KBM-7 (cell line): ENCODE measurements around the gene PTPN21.

Experiments
- DNase-seq: peaks from one replicate; pipeline ENCODE4 v3.0.0-alpha.2; 2015
- in situ Hi-C: fragments of 300-500 bp; cut with MboI; formaldehyde crosslinking; loops from 2 replicates; pipeline ENCODE4 v1.14.3; 2020; ENCODE audit warnings: low sequenced_read_pairs, low pct_unique_long_range_greater_than_20kb, mixed read lengths

PTPN21 gene

DNA sequence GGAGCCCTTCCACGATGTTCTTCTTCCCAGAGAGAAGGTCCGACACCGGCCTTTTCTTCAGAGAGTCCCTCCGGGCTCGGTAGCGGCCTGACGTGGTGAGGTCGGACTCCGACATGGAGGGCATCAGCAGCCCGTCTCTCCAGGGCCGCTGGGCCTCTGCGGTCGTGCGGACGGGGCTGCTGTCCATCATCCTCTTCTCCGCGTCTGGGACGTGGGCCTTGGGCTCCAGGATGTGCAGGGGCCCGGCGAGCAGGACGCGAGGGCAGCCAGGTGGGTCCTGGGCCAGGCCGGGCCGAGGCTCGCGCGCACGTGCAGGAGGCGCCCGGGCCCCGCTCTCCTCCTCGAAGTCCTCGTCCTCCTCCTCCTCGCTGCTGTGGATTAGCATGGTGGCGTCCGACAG, 75.9 kb downstream of the PTPN21 start:
- no peak for DNase-seq

DNA sequence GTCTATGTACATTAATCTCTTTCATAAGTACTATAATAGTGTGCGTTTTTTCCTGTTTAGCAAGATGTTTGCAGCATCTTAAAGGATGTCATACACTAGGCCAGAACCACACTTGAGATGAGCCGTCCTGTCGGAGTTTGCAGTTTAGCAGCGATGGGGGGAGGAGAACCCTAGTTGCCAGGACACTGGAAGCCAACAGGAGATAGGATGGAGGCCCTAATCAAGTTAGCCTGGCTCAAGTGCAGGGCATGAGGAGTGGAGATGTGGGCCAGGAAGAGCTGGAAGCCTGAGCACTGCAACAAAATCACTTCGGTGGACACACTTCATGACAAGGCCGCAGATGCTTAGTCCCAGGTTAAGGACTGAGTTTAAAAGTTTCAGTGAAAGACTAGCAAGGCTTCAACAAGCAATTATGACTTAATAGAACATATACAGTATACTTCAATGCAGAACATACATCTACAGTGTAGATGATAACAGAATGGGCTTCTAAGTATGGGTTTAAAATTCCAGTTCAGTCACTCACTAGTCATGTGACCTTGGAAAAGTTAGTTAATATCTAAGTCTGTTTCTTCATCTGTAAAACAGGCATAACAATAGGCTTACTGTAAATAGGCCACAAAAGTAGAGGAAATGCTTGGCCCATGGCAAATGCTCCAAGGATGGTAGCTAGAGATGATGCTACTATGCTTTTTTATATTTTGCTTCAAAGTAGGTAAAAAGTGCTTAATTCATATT, 77.1 kb downstream of the PTPN21 start:
- in situ Hi-C loops = no loop called here
- DNase-seq = no peak

More for the DNA sequence above, 75.9 kb downstream of the PTPN21 start:
- in situ Hi-C loops = no loop called here

DNA sequence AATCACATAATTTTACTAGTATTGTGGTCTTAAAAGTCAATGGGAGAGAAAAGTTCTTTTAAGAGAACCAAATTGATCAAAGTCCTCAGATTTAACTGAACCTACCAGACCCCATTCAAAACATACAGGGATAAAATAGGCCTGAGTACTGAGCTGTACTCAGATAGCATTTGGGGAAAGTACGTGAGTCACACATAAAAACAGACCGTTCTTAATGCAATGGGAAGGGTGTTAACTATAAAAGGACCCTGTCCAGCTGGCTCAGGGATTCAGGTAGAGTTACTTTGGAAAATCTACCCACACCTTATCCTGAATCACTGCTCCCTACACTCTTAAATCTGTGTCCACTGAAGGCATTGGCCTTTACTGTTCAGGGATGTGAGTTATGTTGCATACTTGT, 78.0 kb downstream of the PTPN21 start:
- in situ Hi-C loops = no loop called here
- no peak for DNase-seq

DNA sequence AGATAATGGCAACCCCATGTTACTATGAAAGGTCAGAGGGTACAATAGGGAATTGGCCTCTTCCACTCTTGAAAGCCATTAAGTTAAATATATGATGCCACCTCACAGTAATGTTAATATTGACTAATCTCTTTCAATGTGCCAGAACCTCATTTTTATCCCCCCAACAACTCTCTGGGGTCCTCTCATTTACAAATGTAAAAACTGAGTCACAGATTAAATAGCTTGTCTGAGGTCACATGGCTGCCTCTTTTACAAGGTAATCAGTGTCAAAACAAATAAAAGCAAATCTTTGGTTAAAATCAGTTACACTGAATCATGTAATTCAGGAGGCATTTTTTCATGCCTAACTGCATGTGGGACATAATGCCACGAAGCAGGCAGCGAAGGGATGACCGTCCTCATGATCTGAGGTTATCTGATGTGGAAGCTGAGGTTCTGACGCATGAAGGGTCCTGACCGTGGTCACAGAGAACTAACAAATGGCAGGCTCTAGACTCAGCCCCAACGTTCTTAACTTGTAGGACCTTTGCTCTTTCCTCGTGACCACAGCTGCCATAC, 78.5 kb downstream of the PTPN21 start:
- no peak for DNase-seq
- in situ Hi-C loops = no loop called here

DNA sequence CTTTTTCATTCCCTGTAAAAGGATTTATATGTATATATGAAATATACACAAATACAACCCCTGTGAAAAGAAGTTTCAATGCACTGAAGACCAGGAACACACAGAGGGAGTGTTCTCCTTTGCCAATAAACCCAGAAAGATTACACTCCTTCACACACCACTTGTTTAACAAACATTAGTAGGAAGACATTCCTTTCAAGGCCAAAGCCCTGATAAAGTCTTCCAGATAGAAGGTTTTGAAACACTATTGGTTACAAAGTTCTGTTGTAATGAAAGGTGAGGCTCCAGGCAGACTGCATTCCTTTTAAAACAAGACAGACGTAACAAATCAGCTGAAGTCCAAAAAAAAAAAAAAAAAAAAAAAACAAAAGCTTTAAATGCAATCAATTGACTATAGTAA, 81.0 kb downstream of the PTPN21 start:
- no peak for DNase-seq
- in situ Hi-C loops = no loop called here

DNA sequence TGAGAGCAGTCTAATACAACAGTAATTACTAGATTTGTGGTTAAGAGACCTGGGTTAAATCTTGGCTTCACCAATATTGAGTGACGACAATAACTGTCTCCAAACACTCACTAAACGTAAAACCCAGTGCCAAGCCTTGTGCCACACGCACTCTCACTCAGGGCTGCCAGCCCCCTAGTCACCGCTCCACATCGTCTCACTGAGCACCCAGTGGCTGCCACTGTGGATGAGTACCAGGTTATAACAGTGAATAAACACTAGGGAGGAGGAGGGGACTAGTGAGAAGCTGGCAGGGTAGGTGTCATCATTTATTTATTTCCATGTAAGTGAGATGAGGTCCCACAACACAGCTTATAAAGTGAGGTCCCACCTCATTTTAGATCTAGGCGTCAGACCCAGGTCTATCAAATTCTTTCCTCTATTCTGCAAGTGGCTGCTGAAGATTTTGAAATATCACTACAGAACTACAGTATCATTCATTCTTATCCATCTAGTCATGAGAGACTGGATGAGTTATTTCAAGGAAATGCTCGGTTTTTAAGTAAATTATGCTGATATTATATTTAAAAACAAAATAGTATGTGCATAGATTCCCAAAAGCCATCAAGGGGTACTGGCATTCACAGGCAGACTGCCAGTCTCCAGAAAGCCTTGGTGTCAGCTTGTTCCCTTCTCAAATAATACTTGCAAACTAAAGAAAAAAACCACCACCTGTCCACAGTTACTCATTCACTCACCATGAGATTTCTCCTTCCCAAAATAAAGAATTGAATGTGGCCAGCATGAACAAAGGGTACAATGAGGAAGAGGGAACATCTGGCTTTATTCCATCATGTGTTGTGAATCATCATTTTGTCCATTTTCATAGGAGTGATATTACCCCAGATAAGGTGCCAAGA, 84.0 kb downstream of the PTPN21 start:
- in situ Hi-C loops = no loop called here

DNA sequence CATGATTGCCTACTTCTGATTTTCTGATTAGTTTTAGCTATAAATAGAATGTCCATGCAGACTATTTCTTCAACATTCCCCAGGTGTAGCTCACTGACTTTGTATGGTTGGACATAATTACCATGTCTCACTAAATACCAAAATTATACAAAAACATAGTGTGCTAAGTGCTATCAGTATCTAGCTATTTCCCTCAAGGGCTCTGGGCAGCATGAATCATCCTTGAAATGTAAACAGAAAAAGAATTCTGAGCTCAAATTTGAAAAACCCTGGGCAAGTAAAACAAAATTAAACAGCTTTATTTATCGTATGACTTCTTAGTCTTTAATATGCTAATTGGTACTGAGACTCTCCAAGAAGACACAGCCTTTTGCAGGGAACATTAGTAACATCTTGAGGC, 86.4 kb downstream of the PTPN21 start:
- in situ Hi-C loops = no loop called here

More for the DNA sequence above, 84.0 kb downstream of the PTPN21 start:
- no peak for DNase-seq

DNA sequence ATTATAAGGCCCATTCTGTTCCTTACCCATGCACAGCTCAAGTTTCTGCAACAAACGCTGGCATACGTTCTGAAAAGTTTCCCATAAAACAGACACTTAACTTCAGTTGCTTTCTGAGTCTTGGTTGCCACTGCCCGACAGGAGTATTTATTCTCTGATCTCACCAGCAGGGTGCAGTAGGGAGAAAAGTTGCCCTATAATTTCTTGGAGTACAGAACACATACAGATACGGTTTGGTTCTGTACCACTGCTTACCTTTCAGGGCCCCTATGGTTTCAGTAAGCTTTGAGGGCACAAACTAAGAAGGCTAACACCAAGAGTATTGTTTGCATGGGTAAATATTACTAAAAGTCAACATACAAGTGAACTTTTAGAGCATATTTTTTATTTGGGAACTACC, 91.5 kb downstream of the PTPN21 start:
- DNase-seq = peak; percentile 21
- in situ Hi-C loops = no loop called here

More for the DNA sequence above, 86.4 kb downstream of the PTPN21 start:
- DNase-seq = no peak

DNA sequence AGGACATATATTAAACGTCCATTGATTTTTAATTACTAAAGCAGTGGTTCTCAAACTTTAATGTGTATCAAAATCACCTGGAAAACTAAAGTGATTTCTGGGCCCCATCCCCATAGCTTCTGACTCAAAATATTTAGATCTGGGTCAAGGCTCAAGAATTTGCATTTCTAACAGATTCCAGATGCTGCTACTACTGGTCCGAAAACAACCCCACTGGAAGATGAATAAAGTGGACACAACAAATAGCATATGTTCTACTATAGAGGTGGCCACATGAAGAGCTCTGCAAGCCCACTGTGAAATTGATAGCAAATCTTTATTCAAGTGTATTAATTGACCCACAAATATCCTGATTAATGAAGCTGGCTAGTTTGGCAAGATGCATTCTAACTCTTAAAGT, 99.9 kb downstream of the PTPN21 start:
- in situ Hi-C loops = no loop called here
- no peak for DNase-seq

DNA sequence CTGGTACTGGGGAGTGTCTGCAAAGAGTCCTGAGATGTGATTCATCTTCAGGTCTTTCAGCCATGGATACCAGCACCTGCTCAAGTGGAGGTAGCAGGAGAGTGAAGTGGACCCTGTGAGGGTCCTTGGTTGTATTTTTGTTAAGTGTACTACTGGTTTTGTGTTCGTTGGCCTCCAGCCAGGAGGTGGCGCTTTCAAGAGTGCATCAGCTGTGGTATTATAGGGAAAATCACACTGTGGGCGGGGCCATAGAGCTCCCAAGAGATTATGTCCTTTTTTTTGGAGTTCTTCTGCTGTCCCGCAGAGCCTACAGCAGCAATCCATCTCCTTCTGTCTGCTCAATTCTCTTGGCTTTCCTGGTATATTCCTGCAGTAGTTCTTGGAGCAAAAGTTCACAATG, 102.6 kb downstream of the PTPN21 start:
- in situ Hi-C loops = no loop called here
- DNase-seq = no peak

DNA sequence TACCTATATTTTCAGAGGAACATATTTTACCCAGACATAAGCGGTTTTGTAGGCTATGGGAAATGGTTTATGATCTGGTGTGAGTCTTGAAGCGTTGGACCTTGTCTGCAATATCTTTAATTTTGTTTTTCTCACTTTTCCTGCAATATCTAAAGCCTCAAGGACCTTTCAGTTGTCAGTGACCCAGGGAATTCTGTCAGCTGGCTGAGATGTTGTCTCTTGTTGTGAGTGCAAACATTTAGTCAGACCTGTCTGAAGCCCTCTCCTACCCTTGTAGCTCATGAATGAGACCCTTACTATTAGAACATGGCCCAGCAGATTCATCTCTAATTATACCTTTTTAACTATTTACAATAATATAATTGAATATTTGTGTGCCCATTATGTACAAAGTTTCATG, 115.7 kb downstream of the PTPN21 start:
- in situ Hi-C loops = no loop called here

DNA sequence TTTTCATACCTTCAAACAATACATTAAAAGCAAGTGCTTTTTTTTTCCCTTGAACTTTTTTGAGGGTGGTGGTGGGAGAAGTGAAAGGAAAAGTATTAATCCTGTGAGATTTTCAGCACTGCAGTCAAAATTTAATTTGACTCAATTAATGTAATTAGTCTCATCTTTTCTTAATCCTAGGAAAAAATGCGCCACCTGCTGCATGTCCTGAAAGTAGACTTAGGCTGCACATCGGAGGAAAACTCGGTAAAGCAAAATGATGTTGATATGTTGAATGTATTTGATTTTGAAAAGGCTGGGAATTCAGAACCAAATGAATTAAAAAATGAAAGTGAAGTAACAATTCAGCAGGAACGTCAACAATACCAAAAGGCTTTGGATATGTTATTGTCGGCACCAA, 117.1 kb downstream of the PTPN21 start:
- DNase-seq = no peak
- in situ Hi-C loops = no loop called here

More for the DNA sequence above, 115.7 kb downstream of the PTPN21 start:
- no peak for DNase-seq

DNA sequence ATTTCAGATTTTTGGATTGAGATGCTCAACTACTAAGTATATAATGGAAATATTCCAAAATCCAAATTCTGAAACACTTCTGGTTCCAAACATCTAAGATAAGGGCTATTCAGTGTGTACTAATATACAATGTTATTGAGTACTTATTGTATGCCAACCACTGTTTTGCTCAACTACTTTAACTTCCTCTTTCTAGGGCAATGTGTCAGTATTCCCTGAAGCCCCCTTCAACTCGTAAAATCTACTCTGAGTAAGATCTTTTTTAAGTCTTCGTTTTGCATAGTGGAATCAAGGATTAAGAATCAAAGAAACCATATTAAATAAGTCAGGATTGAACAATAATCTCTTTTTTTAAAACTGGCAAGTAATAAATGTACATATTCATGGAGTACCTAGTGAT, 123.8 kb downstream of the PTPN21 start:
- peak; percentile 26 for DNase-seq
- in situ Hi-C loops = no loop called here

DNA sequence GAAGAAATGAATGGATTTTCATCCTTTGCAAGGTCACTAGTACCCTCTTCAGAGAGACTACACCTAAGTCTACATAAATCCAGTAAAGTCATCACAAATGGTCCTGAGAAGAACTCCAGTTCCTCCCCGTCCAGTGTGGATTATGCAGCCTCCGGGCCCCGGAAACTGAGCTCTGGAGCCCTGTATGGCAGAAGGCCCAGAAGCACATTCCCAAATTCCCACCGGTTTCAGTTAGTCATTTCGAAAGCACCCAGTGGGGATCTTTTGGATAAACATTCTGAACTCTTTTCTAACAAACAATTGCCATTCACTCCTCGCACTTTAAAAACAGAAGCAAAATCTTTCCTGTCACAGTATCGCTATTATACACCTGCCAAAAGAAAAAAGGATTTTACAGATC, 128.5 kb downstream of the PTPN21 start:
- DNase-seq = no peak
- in situ Hi-C loops = no loop called here

DNA sequence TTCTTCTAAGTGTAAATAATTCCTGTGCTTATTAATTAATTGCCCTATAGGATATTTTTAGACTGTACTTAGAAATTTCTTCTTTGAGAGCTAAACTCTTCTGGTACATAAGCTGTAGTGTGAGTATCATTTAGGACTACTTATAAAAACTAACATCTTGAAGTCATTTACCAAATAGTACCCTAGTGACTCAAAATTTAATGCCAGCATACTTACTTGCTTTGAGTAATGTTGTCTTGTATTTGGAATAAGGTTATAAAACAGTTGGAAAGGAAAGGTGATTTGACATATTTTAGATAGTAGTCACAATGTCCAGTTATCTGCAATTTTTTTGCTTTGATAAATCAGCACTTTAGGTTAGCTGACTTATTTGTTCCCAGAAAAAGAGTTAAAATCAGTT, 130.2 kb downstream of the PTPN21 start:
- DNase-seq = no peak
- in situ Hi-C loops = no loop called here

DNA sequence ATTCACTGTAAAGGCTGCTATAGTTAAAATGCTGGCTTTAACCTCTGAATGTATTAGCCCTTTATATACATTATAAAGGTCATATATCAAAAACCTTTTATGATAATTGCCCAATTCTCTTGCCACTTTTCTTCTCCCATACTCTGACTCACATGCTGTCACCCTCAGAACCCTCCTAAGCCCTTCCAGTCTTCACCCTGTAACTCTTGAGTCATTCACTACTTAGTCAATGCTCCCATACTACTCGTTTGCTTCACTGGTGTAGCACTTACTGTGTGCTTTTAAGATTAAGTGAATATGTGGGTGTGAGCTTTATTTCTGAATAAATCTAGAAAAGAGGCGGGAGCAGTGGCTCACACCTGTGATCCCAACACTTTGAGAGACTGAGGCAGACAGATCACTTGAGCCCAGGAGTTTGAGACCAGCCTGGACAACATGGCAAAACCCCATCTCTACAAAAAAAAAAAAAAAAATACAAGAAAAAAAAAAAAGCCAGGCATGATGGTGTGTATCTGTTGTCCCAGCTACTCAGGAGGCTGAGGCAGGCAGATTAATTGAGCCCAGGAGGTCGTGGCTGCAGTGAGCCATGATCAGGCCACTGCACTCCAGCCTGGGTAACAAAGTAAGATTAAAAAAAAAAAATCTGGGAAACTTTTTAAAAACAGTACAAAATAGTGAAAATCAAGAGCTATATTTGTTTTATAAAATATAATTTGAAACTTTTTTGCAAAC, 131.7 kb downstream of the PTPN21 start:
- in situ Hi-C loops = no loop called here
- no peak for DNase-seq

DNA sequence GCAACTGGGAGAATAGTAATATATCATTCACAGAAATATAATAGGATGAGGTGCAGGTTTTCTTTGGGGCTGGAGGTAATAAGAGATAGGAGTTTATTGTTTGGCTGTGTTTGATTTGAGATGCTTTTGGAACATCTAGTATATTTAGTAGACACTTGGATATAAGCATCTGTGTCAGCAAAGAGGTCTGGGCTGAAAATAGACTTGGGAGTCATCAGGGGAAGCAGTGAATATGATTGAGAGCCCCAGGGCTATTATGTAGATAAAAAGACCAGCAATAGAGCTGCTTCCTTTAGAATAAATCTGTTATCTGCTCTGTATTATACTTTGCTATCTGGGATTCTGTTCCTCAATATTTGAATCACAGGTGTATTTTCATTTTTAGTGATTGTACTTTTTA, 132.8 kb downstream of the PTPN21 start:
- no peak for DNase-seq
- in situ Hi-C loops = no loop called here

DNA sequence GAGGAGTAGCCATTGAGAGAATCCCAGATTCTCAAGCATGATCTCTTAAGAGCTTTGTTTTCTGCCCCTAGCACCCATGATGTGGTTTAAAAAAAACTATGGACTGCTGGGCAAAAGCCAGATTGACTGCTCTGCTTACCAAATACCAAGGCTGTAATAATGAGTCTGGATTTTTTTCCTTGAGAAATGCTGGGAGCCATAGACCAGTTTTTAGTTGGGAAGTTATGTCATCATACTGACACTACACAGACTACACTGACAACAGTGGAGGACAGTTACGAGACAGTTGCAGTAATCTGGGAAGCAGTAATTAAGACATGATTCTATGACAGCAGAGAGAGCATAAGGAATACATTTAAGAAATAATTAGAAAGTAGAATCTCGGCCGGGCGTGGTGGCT, 133.5 kb downstream of the PTPN21 start:
- in situ Hi-C loops = no loop called here
- DNase-seq = no peak

DNA sequence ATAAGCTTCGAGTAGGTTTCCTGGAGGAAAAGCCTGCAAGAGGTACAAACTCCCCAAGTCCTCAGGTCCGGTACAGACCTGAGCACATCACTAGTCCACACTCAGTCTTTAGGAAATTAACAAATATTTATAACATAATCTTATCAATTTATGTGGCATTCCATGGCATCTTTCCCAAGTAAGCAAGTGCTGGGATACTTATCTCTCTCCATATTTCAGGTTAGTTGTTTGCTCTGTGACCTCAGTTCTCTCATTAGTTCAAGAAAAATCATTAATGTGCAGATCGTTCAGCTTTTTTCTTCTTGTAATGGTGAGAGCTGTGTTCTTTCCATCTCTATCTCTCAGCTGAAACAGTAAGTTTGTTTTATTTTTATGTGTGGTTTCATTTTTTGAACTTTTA, 134.6 kb downstream of the PTPN21 start:
- in situ Hi-C loops = no loop called here
- no peak for DNase-seq

DNA sequence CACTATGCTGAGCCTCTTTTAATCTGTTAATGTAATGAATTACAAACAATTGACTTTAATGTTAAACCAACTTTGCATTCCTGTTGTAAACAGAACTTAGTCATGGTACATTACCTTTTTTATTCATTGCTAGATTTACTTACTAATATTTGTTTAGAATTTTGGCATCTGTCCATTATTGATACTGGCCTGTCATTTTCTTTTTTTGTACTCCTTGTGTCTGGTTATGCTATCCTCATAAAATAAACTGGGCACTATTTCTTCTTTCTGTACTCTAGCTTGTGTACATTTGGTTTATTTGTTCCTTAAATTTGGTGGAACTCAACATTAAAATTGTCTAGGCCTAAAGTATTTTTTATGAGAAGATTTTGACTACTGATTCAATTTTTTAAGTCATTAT, 137.2 kb downstream of the PTPN21 start:
- DNase-seq = no peak
- in situ Hi-C loops = no loop called here
